Keratinocyte (primary cell): Measurements from ENCODE around the gene LONP1.

ENCODE experiments used
- EZH2 ChIP-seq: IDR thresholded peaks from one replicate; pipeline ENCODE4 v1.6.1; 2012; ENCODE audit warnings: inconsistent platforms, mild to moderate bottlenecking, low read length, moderate library complexity
- TF ChIP-seq, protein P1 (sequence below), 3 experiments: IDR thresholded peaks in 1 of 3; conservative IDR thresholded peaks in 1 of 3; optimal IDR thresholded peaks in 1 of 3; 2 replicates in 2 of 3; 3 replicates in 1 of 3; pipeline versions ENCODE3 to v1.5.1; 2011; ENCODE audit warnings: low read length in 3 of 3, mild to moderate bottlenecking in 3 of 3, moderate library complexity in 2 of 3, control low read depth in 1 of 3, inconsistent platforms in 1 of 3; ENCODE audit not compliant: insufficient read depth in 2 of 3; ENCODE audit errors: extremely low read depth in 1 of 3

DNA sequence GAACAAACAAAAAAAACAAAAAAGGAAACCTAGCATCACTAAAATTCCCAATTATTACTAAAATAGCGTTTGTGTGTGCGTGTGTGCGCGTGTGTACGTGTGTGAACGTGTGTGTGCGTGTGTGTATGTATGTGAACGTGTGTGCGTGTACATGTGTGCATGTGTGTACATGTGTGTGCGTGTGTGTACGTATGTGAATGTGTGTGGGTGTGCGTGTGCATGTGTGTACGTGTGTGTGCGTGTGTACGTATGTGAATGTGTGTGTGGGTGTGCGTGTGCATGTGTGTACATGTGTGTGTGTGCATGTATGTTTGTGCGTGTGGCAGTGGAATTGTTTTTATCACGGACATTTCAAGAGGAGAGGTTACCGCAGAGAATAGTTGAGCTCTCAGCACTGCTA lies 22.1 kb upstream of the LONP1 start:
- TF ChIP-seq, protein P1, sequence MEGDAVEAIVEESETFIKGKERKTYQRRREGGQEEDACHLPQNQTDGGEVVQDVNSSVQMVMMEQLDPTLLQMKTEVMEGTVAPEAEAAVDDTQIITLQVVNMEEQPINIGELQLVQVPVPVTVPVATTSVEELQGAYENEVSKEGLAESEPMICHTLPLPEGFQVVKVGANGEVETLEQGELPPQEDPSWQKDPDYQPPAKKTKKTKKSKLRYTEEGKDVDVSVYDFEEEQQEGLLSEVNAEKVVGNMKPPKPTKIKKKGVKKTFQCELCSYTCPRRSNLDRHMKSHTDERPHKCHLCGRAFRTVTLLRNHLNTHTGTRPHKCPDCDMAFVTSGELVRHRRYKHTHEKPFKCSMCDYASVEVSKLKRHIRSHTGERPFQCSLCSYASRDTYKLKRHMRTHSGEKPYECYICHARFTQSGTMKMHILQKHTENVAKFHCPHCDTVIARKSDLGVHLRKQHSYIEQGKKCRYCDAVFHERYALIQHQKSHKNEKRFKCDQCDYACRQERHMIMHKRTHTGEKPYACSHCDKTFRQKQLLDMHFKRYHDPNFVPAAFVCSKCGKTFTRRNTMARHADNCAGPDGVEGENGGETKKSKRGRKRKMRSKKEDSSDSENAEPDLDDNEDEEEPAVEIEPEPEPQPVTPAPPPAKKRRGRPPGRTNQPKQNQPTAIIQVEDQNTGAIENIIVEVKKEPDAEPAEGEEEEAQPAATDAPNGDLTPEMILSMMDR (optimal IDR thresholded peaks at IDR 0.05 in 1 of 3, IDR thresholded peaks at IDR 0.05 in 1 of 3, conservative IDR thresholded peaks at IDR 0.05 in 1 of 3; ENCODE audit: extremely low read depth in 1 of 3, insufficient read depth in 2 of 3, low read length in 3 of 3) = no peak
- TF ChIP-seq EZH2 = no peak
